NCI-H1694 treated with DMSO at 0.1 percent for 48 hours (cell line): Measurements from ENCODE around the gene NDUFS1.
"Not testable (repeated sequence)": the region's sequence is repeated elsewhere in the genome, so short reads cannot be mapped to it uniquely, and the experiment has no call there.

Experiments used
- DNase-seq: peaks from one replicate; lab custom pipeline; 2025; lab: John Stamatoyannopoulos, UW

NDUFS1 gene

GRCh38 chr2:206162401-206162800, 3.2 kb upstream of the NDUFS1 start:
- DNase-seq = not testable (repeated sequence)

- DNase-seq = no peak
Measured at GRCh38 chr2:206160807-206161179, 1.5 kb upstream of the NDUFS1 start.

GRCh38 chr2:206160125-206160806, 1.0 kb upstream of the NDUFS1 start:
- DNase-seq = peak; percentile 30

DNA sequence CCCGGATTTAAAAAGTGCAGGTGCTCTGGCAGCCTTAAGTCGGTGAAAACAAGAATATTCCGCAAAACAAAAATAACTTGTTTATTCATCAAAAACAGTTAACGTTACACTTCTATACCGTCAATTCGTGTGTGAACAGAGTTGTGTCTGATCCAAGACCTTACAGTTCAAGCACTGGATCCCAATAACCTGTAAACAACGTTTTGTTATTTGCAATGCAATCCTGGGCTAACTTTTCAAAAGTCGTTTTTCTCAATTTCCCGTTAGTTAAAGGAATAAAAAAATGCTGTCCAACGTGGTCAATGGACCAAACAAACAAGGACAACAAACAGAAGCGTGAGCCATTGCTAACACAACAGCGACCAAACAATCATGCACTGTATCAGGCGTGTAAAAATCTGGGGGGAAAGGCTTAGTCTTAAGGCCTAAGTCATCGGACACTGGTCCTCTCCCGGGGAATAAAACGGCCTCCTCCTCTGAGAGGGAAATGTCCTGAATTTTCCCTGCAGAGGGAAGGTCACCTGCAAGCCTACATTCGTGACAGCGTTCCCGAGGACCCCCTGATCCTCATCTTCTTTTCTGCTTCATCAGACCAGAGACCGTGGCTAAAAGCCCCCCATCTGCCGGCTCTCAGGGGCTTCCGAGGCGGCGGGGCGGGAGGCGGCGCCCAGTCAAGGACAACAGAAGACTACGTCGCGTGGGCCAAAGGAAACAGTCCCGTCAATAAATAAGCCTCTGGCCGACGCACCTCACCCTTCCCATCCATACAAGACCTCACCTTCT, 490 bp downstream of the NDUFS1 start:
- DNase-seq = no peak

DNA sequence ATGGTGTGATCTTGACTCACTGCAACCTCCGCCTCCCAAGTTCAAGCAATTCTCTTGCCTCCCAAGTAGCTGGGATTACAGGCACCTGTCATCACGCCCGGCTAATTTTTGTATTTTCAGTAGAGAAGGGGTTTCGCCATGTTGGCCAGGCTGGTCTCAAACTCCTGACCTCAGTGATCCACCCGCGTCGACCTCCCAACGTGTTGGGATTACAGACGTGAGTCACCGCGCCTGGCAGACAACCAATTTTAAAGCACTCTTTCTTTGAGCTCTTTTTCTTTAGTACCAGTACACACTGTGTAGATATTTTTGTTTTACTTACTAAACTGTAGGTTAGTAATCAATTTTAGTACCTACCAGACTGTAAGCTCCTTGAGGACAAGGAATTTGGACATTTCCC, 2.2 kb downstream of the NDUFS1 start:
- not testable (repeated sequence) for DNase-seq

- DNase-seq = no peak
Measured at GRCh38 chr2:206154197-206154596, 5.0 kb downstream of the NDUFS1 start.

DNA sequence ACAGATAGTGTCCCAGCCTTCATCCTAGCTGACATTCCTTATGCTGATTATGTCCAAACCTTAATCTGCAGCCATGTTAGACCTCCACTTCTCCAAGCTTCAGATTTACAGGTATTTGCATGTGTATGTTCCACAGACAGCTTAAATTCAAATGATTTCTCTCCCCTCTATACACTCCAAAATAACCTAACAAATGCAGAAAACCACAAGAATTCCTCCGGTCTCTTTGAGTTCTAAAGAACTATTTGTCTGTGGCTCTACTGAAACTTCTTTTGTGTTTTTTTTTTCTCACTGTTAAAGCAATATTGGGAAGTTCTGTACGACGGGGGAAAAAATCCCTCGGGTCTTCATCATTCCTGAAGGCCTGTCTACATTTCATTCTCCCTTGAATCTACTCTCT, 8.6 kb downstream of the NDUFS1 start:
- DNase-seq = no peak

DNA sequence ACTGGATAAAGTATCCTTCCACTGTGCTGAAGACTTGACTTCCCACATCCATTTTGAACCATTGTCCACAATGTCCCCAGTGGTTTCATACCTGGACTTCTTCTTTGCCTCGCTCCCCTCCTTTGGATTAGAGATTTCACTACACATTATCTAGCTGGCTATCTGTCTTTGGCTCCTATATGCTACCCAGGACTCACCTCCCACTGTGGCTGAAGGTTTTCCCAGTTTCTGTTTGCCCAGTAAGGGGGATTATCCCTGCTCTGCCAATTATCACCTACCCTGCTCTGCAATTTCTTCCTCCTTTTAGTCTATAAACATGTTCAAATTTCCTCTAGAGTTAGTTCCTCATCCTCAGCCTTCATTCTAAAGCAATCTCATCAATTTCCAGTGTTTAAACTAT, 9.1 kb downstream of the NDUFS1 start:
- DNase-seq = no peak

- no peak for DNase-seq
Measured at GRCh38 chr2:206149330-206149729, 9.9 kb downstream of the NDUFS1 start.

DNA sequence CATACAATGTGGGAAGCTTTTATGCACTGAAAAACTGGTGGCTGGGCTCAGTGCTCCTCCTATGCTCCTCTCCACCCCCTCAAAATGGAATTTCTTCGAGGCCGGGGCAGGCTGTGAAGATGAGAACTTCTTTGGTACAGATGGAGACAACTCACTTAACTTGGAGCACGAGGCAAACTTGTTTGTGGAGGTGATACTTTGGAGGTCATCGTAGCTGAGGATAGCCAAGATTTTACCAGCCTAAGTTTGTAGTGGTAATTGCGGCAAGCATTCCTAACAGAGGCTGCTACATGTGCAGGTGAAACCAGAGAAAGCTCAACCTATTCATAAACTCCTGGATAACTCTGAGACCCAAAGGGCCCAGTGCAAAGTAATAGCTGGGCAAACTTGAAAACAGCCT, 13.6 kb downstream of the NDUFS1 start:
- DNase-seq = no peak

- DNase-seq = no peak
Measured at GRCh38 chr2:206144383-206144782, 14.9 kb downstream of the NDUFS1 start.

- DNase-seq = no peak
Measured at GRCh38 chr2:206143451-206143850, 15.8 kb downstream of the NDUFS1 start.

DNA sequence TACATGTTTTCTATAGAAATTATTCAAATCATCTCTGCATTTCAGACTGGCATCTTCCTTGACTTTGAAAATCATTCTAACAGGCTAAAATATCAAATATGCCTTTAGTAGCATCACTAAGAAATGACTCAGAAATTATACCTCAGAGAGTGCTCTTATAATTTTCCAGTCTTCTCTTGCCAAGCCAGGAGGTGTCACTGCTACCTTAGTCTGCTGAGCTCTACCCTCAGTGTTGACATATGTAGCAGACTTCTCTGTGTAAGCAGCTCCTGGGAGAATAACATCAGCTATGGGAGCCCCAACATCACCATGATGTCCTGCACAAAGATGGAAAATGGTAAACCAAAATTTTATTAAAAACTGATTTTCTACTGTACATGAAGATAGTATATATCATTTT, 31.6 kb downstream of the NDUFS1 start:
- no peak for DNase-seq

- DNase-seq = no peak
Measured at GRCh38 chr2:206125901-206126300, 33.3 kb downstream of the NDUFS1 start.

DNA sequence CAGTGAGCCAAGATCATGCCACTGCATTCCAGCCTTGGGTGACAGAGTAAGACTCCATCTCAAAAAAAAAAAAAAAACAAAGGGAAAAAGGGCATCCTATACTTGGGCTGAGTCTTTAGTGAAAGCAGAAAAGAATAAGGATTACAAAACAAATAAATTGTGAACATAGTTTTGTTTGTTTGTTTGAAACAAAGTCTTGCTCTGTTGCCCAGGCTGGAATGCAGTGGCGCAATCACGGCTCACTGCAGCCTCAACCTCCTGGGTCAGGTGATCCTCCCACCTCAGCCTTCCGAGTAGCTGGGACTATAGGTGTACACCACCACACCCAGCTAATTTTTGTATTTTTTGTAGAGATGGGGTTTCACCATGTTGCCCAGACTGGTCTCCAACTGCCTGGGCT, 36.7 kb downstream of the NDUFS1 start:
- not testable (repeated sequence) for DNase-seq

GRCh38 chr2:206116278-206116677, 43.0 kb downstream of the NDUFS1 start:
- no peak for DNase-seq

DNA sequence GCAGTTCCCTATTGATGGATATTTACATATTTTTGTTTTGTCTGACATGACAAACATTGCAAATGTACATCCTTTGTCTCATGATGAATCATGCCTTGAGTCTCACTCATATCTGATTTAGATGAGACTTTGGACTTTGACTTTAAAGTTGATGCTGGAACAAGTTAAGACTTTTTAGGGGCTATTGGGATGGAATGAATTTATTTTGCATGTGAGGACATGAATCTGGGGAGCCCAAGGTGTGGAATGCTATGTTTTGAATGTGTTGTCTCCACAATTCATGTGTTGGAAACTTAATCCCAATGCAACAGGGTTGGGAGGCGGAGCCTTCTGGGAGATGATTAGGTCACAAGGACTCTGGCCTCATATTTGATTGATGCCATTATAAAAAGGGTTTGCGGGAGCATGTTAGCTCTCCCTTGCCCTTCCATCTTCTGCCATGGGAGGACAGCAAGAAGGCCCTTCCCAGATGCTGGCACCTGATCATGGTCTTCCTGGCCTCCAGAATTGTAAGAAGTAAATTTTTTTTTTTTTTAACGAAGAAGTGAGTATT, 44.1 kb downstream of the NDUFS1 start:
- DNase-seq = no peak

GRCh38 chr2:206112846-206113547, 46.2 kb downstream of the NDUFS1 start:
- DNase-seq = no peak

GRCh38 chr2:206112108-206112507, 47.1 kb downstream of the NDUFS1 start:
- no peak for DNase-seq

DNA sequence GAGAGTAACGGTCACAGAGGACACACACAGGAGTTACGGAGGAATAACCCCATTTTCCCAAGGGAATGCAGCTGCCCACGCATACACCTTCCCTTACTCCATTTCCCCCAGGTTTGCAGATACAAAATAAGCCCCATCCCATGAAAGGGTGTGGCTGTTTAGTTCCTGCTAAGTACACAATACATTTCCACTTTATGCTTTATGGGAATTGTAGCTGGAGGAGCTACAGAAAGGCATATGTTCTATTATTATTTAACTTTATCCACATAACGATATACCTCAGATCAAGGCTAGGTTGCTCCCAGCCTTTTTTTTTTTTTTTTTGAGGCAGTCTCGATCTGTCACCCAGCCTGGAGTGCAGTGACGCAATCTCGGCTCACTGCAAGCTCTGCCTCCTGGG, 50.5 kb downstream of the NDUFS1 start:
- no peak for DNase-seq

- no peak for DNase-seq
Measured at GRCh38 chr2:206105541-206105940, 53.7 kb downstream of the NDUFS1 start.

DNA sequence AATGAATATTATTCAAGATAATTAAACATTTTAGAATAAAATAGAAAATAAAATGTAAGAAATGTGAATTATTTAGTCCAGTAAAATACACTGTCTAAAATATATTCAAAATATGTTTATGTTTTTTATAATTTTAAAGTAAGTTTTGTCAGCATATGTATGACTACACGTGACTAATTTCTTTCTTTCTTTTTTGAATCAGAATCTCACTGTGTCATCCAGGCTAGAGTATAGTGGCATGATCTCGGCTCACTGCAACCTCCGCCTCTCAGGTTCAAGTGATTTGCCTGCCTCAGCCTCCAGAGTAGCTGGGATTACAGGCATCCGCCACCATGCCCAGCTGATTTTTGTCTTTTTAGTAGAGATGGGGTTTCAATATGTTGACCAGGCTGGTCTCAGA, 54.2 kb downstream of the NDUFS1 start:
- DNase-seq = no peak

GRCh38 chr2:206098872-206099271, 60.4 kb downstream of the NDUFS1 start:
- DNase-seq = not testable (repeated sequence)
